Measurements from ENCODE around the gene CUX1.

- TF ChIP-seq TEAD4 (IDR thresholded peaks at IDR 0.05) (no peak), CREB1 (IDR thresholded peaks at IDR 0.05; ENCODE audit: low read depth) (no peak), TAF1 (IDR thresholded peaks at IDR 0.05; ENCODE audit: low read depth) (no peak), YY1 (IDR thresholded peaks at IDR 0.05; ENCODE audit: low read depth) (no peak), EP300 (IDR thresholded peaks at IDR 0.05; ENCODE audit: borderline replicate concordance) (no peak), FOXM1 (IDR thresholded peaks at IDR 0.05; ENCODE audit: borderline replicate concordance, low read depth) (no peak)
Measured at GRCh38 chr7:102066476-102066875, 249.1 kb downstream of the CUX1 start.
